ENCODE data around the gene SCAMP4. TPM values are rescaled to one million over a fixed set of nuclear protein-coding genes. Genes with fewer than 3 reads are reported as not detected.

Gene SCAMP4, protein sequence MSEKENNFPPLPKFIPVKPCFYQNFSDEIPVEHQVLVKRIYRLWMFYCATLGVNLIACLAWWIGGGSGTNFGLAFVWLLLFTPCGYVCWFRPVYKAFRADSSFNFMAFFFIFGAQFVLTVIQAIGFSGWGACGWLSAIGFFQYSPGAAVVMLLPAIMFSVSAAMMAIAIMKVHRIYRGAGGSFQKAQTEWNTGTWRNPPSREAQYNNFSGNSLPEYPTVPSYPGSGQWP
- total RNA-seq = 35.4 and 41.9 TPM in 2 replicates

DNA sequence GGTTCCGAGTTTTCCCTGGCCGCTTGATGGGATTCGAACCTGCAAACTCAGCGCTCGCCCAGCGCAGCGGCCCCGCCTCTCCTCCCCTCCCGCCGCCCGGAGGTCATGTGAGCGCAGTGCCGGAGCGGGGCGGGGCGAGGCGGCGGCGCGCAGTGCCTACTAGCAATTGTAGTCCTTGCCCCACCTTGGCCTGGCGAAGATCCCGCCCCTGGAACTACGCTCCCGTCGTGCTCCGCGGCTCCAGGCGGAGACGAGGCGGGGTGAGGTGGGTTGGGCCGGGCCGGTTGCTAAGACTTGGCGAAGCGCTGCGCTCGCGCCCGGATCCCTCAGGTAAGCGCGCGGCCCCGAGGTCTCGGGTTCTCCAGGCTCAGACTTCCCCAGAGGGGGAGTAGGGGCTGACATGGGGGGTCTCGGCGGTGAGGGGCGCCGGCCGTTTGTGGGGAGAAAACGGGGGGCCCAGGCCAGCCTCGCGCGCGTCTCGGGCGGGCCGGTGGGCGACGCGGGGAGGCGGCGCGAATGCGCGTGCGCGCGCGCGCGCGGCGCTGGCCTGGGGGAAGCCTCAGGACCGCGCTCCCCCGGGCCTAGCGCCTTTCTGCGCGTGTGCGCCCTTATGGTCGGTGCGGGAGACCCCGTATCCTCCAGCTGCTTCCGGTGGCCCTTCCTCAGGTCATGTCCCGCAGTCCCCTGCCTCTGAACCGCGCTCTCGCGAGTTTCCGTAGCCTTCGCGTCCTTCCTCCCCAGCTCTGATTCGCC is at the start of gene SCAMP4, which contains the start of gene ADAT3:
Gene SCAMP4, plus strand, starts transcription at position 290 of the 753 bp plus-strand sequence. CDS start 9,621 bp downstream, outside the sequence.
Gene ADAT3, plus strand, starts transcription at position 290 of the 753 bp plus-strand sequence. CDS start 6,649 bp downstream, outside the sequence.
- intact Hi-C loops (cut with micrococcal nuclease) = loop anchor here (1.0 kb wide), 8 partner anchors 8 to 300 kb away; partner anchors contain the start of genes ABHD17A, AP3D1 and UQCR11

DNA sequence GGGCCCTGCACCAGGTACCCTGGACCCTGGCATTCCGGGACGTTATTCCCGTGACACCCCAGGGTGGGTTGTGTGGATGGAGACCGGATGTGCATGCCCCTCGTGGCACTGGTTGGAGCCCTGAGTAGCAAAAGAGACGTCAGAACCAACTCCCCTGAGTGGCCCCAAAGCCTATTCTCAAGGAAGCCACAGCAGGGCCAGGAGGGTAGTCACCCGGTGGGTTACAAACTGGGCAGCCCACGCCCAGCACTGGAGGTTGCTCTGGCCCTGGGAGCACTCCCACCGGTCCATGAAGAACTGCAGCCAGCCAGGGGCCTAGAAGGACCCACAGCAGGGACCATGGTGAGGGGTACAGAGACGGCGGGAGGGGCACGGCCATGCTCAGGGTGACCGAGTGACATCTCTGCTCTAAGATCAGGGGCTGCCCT is 49.4 kb upstream of the SCAMP4 start:
- intact Hi-C loops (cut with micrococcal nuclease) = loop anchor here (1.0 to 2.0 kb wide), 8 partner anchors 8 to 1059 kb away; partner anchors contain the start of genes ABHD17A, ADAT3, AP3D1 and ATP8B3

DNA sequence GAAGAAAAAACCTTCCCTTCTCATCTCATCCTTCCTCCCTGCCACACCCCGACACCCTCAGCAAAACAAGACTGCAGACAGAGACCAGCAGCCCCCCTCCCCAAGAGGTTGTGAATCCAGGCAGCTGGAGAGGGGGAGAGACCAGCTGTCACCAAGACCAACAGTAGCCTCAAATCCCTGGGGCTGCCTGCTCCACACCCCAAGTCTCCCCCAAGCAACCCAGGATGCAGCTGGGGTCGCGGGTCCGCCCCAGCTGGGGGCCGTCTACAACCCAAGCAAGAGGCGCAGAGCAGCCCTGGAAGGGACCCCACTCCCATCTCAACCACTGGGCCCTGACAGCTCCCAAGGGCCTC is 48.9 kb upstream of the SCAMP4 start:
- intact Hi-C loops (cut with micrococcal nuclease) = no loop called here

DNA sequence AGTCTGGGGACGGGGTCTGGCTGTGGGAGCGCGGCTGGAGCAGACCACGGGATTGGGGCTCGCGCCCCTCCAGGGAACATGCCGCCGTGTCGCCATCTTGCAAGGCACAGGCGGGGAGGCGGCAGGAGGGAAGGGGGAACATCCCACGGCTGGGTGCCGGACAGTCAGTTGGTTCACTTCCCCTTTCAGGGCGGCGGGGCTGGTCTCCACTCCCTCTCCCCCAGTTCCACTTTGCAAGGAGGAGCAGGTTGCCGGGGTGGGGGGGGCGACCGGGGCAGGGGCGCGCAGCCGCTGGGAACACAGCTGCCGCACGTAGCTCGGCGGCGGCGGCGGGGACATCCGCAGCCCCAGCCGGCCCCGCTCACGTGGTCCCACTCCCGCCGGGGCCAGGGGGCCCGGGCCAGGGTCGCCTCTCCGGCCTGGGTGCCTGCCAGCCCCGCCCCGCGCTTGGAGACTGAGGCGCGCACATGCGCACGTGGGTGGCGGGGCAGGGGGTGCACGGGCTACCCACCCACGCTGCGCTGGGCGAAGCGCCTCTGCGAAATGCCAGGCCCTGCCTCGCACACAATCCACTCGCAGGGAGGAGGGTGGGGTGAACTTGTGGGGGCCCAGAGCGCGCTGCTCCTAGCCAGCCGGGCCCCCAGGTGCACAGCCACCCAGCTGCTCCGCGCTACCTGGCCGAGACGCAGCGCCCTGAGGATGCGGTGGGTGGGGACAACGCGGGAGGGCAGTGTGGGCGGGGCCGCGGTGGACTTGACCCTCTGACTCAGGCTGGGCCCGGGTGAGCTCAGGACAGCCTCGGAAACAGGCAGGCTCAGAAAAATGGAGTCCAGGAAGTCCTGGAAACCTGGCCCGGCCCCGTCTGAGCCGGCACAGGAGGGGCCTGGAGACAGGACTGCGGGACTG is 48.2 kb upstream of the SCAMP4 start:
- intact Hi-C loops (cut with micrococcal nuclease) = no loop called here

DNA sequence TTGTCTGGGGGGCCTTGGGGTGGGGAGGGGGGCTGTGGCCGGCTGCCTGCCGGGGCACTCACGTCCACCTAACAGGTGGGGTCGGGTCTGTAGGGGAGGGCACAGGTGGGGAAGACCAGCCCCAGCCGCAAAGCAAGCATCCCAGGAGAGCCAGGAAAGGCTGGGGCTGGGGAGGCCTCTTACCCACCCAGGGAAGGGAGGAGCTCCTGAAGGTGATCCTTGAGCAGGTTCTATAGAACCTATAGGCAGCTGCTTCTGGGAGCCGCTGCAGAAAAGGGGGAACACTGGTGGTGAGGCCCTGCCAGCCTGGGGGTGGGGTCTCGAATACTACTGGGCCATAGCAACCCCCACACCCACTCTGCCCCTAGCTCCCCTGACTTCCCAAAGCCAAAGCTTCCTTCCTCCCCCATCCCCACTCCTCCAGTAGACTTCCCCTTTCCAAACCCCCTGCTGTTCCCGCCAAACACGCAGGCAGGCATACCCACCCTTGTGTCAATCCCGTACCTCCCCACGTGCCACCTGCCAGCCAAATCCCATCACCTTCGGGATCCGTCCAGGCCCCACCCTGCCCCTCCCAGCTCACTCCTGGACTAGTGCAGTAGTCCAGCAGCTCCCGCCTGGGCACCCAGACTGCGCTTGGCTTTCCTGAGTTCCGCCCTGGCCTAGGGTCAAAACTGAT is 47.4 kb upstream of the SCAMP4 start:
- intact Hi-C loops (cut with micrococcal nuclease) = no loop called here

DNA sequence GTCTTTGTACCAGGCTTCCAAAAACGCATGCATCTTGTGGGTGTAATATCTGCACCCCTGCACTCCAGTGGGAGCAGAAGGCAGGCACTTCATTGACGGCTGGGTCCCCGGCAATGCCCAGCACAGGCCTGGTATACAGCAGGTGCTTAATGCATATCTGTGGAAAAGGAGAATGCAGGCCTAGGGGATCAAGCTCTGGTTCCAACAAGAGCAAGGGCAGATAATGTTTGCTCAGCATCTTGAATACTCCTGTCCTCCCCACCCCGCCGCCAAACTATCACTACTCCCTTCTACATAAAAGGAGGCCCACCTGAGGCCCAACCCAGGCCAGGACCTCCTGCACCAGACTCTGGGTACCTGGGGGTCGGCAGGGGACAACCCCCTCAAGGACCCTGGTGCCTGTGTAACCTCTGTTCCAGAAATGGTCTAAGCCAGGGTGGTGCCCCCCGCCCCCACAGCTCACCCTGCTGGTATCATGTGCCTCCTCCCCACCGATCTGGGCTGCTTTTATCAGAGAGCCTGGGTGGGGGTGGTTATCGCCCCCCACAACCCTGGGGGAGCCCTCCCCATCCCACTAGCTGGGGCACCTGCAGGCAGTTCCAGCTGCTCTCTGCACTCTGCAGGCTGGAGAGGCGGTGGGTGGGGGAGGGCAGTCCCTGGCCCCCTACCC is 46.7 kb upstream of the SCAMP4 start:
- intact Hi-C loops (cut with micrococcal nuclease) = no loop called here

DNA sequence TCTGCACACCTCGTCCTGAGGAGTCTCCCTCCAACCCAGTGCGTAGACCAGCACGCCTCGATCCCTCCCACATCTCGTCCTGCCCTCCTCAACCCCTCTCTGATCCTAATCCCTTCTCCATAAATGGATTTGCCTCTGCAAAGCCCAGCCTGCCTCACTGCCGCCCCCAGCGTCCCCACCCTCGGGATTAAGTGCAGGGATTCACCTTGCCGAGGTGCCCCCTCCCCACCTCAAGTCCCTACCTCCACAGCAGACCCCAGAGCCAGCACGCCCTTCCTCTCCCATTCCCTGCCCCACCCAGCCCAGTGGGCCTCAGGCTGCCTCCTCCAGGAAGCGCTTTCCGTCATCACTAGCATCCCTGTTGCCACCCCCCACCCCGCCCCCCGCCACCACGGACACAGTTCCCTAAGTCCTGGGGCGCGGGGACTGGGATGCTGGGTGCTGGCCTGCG is 45.8 kb upstream of the SCAMP4 start:
- intact Hi-C loops (cut with micrococcal nuclease) = no loop called here

DNA sequence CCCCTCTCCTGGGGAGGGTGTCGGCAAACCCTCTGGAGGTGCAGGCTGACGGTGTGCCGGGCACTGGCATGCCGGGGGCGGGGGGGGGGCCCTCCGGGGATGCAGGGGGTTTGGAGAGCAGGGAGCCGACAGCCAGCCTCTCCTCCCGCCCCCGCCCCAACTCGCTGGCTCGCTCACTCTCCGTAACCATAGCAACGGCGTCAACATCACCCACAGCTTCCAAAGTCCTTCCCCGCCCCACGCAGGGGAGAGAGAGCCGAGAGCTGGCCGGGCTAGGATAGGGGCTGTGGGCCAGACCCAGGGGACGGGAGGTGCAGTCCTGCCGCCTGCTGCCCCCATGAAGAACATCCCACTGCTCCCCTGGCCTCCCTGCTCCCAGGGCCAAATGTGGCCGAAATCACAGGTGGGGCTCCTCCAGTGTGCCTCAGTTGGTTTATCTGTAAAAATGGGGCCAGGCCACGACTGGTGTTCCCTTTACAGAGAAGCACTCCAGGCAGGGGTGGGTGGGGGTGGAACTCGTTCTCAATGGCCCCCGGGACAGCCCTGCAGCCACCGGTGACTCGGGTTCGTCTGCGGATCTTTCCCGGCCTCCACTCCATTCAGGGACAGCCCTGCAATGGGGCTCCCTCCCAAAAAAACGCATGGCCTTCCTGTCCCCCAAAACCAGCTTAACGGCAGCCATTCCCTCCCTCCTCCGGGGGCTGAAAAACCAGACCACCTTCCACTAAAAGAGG is 45.0 kb upstream of the SCAMP4 start:
- intact Hi-C loops (cut with micrococcal nuclease) = loop anchor here (5.0 kb wide), 2 partner anchors 222 to 1712 kb away; partner anchors contain the start of gene HMG20B

DNA sequence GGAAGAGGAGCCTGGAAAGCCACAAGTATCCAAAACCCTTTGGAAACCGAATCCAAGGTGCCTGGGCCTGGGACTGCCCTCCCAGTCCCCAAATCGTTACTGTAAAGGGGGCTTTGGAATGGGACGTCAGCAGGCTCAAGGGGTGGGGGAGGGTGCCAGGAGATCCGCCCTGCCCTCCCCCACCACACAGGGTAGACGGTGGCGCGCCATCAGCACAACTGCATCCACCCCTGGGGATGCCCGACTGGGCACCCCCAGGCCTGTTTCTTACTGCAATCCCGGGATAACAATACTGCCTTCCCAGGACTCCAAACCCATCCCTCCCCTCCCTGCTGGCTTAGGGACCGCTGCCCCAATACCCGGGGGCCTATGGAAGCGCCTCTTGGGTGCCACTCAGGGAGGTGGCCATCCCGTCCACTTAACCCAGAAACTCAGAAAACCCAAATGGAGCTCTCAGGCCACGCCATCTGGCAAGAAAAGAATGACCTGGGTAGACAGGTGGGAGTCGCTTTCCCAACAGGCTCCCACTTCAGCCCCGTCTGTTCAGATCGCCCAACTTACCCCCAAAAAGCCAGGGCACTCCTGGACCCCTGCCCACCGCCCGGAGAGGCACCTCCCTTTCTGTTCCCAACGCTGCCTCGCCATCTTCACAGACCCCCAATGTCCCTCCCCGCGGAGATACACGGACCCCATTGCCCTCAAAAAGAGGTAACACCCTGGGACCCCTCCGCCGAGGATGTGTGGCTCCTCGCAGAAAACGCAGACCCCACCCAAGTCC is 44.2 kb upstream of the SCAMP4 start:
- intact Hi-C loops (cut with micrococcal nuclease) = loop anchor here (5.0 kb wide), 2 partner anchors 221 to 1711 kb away; partner anchors contain the start of gene HMG20B

DNA sequence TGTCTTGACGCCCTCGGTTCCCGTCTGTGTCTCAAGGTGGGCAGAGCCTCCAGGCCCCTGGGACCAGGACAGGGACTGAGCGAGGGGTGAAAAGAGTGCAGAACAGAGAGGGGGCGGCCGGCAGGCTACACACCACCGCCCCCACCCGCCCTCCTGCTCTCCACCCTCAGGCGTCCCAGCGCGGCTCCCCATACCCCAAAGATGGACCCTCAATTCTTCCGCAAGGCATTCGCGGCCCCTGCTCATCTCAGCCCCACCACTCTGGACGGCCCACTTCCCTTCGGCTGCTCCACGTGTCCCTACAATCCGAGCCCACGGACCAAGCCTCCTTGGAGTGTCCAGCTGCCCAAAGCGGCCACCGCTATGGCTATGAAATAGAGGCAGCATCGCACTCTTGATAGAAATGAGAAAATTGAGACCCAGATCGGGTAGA is 43.6 kb upstream of the SCAMP4 start:
- intact Hi-C loops (cut with micrococcal nuclease) = loop anchor here (2.0 to 5.0 kb wide), 3 partner anchors 221 to 1711 kb away; partner anchors contain the start of genes HMG20B, PCSK4 and REEP6

DNA sequence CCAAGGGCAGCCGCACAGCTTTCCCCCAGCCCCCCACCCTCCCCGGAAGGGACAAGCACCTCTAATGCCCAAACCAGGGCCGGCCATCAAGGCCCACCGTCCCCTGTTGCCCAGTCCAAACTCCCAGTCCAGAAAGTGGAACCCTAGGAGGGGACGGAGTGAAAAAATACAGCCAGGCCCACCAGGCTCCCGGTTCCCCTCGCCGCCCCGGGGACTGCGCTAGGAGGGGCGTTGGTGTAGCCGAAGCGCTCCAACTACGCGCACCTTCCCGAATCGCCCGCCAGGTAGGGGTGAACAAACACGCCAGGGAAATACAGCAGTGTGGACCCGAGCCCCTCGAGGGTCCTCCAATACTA is 43.2 kb upstream of the SCAMP4 start:
- intact Hi-C loops (cut with micrococcal nuclease) = loop anchor here (2.0 to 5.0 kb wide), 3 partner anchors 220 to 1710 kb away; partner anchors contain the start of genes HMG20B, PCSK4 and REEP6

DNA sequence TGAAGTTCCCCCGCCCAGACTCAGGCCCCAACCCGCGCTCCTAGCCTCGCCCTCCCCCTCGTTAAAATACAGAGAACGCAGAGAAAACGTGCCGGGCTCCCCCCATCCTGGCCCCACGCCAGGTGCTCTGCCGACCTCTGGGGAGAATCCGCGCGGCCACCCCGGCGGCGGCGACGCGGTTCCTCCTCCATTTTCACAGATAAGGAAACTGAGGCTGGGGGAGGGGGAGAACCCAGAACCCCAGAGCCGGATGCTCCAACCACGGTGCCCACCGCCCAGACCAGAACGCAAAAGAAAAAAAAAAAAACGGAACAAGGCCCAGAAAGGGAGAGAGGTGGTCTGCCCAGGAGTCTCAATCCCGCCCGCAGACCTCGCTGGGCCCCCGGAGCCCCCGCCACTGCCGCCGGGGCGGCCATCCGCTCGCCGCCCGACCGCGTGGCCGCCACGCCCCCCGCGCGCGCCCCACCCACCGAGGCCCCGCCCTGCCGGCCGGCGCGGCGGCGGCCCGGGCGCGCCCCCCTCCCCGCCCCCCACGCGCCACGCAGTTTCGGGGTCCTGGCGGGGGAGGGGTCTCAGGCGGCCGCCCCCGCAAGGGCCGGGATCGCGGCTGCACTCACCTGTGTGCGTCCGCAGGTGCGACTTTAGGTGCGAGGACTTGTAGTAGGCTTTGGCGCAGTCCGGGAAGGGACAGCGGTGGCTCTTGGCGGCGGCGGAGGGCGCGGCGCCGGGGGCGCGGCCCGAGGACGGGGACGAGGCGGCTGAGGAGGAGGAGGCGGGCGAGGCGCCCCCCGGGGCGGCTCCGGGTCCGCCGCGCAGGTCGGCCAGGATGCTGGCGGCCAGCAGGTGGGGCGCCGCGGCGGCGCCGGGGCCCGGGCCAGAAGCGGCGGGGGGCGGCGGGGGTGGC is 42.5 kb upstream of the SCAMP4 start:
- intact Hi-C loops (cut with micrococcal nuclease) = loop anchor here (2.0 to 5.0 kb wide), 3 partner anchors 220 to 1710 kb away; partner anchors contain the start of genes HMG20B, PCSK4 and REEP6

DNA sequence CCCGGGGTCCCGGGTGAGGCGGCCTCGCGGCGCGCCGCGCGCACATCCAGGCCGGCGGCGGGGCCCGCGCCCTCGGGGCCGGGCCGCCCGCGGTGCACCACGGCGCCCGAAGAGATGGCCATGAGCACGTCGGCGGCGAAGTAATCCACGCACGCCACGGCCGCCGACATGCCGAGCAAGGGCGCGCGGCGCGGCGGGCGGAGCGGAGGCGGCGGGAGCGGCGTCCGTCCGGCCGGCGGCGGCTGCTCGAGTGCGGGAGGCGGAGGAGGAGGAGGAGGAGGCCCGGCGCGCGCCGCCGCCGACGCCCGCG is 41.9 kb upstream of the SCAMP4 start, which contains the start of gene KLF16:
Gene KLF16, minus strand, starts transcription at position 252 of the 310 bp plus-strand sequence. Its CDS starts 82 bp downstream, at position 170.
- intact Hi-C loops (cut with micrococcal nuclease) = loop anchor here (2.0 to 5.0 kb wide), 3 partner anchors 219 to 1709 kb away; partner anchors contain the start of genes HMG20B, PCSK4 and REEP6

DNA sequence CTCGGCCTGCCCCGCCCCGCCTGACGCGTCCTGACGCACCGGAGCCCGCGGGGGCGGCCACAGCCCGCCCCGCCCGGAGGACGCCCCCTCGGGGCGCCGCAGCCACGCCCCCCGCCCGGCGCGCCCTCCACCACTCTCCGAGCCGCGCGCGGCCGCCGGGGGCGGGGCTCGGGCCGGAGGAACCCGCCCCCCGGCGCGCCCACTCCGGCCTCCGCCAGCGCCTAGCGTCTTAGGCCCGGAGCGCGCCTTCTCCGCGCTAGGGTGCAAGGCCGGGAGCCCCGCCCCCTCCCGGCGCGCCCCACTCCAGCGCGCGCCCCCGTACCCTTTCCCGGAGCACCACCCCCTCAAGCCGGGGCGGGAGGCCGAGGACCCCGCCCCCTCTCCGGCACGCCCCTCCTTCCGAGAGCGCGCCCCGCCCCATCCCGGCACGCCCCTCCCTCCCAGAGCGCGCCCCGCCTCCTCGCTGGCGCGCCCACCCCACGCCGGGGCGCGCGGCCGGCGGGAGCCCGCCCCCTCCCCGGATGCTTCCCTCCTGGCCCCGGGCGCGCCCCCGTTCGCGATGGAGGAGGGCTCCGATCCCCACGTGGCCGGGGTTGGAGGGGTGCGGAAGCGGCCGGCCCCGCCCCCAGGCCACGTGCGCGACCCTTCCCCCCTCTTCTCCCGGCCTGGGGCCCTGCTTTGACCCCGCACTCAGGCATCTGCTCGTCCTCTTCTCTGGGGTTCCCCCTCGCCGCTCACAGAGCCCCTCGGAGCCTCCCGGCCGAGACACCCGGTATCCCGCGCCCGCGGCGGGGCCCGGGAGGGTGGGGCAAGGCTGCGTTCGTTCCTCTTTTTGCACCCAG is 41.3 kb upstream of the SCAMP4 start:
- intact Hi-C loops (cut with micrococcal nuclease) = loop anchor here (1.0 to 5.0 kb wide), 9 partner anchors 9 to 1708 kb away; partner anchors contain the start of genes ABHD17A, ADAT3, ATP8B3 and HMG20B

DNA sequence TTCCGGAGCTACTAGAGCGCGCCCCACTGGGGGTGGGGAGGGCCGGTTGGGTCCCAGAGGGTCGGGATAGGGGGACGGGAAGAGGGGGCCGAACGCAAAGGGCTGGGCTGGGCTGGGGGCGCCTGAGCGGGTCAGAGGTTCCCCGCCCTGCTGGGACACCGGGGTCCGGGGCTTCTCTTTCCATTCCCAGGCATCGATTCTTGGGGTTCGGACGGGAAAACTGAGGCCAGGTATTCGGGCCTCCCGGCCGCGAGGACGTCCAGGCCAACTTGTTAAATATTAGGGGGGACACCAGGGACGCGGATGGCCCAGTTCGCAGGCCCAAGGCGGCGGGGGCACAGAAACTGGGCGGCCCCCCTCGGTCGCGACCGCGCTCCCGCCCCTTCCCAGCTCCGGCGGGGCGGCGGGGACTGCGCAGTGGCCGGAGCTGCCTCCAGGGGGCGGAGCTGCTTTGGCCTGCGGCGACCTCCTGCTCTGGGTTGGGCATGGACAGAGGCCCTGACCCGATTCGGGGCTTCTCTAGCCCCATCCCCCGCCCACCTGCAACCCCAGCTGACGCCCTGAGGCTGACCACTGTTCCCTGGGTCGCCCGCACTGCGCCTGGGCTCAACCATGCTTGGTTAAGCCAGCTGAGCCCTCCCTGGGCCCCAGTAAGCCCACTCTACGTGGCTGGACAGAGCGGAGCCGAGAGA is 40.6 kb upstream of the SCAMP4 start:
- intact Hi-C loops (cut with micrococcal nuclease) = loop anchor here (1.0 to 5.0 kb wide), 8 partner anchors 9 to 1708 kb away; partner anchors contain the start of genes ABHD17A, ADAT3, ATP8B3 and HMG20B
